GM10847 (cell line): ENCODE measurements around the gene RHBDF2.

Experiments used
- POLR2A ChIP-seq: IDR thresholded peaks from 2 replicates; pipeline ENCODE4 v1.6.1; 2011; ENCODE audit not compliant: insufficient read length; ENCODE audit errors: extremely low read depth

Gene RHBDF2

DNA sequence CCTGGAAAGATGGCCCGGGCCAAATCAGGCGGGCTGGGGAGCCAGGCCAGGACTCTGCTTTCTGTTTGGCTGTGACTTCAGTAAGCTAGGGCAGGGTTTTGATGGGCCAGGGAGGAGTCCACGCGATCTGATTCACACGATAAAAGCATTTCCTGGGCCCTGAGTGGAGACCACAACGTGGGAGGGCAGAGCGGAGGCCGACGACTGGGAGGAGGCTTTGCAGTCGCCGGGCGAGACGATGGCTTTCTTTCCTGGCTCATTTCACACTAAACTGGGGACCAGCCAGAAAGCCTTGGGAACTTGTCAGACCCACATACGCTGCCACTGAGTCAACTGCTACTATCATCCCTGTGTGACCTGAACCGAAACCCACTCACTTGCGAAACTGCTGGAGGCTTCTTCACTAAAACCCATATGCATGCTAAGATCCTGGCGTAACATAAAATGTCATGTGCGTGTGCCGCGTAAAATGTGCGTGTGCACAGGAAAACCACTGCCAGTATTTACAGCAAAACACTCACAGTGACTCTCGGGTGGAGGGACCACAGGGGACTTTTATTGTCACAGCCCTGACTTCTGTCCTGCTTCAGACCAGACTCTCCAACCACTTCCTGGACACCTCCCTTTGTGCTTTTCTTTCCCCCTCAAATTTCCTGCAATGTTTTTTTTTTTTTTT, 14.2 kb upstream of the RHBDF2 start:
- TF ChIP-seq POLR2A, result no peak

- no peak for TF ChIP-seq POLR2A
These were observed 12.1 kb upstream of the RHBDF2 start for GRCh38 chr17:76513306-76513692.

- no peak for TF ChIP-seq POLR2A
These were observed 11.4 kb upstream of the RHBDF2 start for GRCh38 chr17:76512366-76513305.

DNA sequence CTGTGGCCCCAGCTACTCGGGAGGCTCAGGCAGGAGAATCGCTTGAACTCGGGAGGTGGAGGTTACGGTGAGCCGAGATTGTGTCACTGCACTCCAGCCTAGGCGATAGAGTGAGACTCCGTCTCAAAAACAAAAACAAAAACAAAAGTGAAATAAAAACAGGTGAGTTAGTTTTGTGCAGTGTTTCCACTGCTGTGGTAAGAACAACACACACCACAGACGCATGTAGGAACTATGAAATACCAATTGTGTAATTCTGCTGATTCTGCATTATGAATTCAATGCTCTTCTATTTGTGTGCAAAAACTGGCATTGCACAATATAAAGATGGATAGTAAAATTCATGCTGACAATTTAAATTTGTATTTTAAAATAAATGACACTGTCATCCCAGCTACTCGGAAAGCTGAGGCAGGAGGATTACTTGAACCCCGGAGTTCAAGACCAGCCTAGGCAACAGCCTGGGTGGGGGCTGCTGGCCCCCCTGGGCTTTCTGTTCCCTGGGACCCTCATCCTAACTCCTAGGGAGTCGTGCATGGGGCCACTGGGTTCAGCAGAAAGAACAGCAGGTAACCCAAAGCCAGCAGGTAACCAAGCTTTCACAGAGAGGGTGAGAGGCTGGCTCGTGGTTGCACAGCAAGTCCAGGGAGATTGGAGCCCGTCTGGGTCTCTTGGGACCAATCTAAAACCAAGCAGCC, 10.6 kb upstream of the RHBDF2 start:
- no peak for TF ChIP-seq POLR2A

DNA sequence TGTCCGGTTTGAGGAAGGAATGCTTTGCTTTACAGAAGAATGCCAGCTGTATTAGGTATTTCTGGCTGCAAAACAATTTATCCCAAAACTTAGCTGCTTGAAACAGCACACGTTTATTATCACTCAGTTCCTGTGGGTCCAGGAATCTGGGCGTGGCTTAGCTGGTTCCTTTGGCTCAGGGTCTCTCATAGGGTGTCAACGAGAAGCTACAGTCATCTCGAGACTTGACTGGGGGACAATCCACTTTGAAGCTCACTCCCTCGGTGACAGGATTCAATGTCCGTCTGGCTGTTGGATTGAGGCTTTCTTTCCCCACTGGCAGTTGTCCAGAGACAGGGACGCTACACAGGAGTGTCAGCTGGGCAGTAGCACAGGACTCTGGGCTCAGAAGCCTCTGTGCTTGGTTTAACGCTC, 9.6 kb upstream of the RHBDF2 start:
- no peak for TF ChIP-seq POLR2A

DNA sequence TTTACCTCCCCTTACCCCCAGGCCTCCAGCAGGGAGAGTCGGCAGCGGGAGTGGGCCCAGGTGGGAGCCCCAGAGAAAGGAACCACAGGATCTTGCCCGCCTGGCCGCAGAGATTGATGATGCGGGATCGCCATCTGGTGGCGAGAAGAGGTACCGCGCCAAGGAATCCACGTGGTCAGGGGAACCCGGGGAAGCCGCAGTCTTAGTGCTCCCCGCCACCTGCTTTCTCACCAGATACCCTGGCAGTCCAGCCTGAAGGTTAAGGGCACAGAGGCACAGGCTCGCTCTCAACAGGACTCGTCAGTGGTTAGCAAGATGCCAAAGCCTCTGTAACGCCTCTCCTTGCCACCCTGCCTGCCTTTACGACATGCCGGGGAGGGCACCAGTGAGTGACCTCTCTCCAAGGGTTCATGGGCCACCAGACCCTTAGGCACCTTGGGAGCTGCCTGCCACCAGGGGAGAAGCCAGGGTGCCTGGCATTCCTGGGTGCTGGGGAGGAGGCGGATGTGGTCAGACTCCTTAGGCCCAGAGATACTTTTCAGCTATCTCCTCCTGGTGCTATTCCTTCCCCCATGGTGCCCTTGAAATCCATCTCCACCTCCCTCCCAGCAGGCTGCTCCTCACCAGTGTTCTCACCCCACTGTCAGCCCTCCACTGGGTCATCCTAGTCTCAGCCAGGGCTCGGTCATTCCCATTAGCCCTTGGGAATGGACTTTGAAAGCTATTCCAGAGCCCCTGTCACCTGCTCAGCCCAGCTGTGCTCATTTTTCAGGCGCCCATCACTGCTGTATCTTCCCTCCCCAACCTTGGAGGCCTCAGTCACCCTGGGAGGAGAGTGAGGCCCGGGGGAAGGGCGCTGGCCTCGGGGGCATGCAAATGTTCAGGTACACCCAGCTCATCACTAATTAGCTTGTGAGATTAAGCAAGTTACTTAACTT, 5.5 kb upstream of the RHBDF2 start:
- TF ChIP-seq POLR2A, result no peak

DNA sequence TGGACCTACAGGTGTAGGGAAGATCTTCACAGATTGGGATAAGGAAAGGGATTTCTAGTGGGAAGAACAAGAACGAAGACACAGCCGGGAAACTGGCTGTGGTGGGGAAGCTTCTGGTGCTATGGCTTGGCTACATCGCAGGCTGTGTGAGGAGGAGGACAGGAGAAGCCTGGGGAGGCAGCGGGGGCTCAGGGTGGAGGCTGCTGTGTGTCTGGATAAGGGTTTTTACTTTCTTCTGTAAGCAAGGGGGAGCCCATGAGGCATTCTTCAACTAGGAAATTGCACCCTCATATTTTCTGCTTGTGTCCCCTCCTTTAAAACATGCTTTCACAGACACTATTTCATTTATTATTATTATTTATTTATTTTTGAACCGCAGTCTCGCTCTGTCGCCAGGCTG, 2.9 kb upstream of the RHBDF2 start:
- TF ChIP-seq POLR2A, result no peak

DNA sequence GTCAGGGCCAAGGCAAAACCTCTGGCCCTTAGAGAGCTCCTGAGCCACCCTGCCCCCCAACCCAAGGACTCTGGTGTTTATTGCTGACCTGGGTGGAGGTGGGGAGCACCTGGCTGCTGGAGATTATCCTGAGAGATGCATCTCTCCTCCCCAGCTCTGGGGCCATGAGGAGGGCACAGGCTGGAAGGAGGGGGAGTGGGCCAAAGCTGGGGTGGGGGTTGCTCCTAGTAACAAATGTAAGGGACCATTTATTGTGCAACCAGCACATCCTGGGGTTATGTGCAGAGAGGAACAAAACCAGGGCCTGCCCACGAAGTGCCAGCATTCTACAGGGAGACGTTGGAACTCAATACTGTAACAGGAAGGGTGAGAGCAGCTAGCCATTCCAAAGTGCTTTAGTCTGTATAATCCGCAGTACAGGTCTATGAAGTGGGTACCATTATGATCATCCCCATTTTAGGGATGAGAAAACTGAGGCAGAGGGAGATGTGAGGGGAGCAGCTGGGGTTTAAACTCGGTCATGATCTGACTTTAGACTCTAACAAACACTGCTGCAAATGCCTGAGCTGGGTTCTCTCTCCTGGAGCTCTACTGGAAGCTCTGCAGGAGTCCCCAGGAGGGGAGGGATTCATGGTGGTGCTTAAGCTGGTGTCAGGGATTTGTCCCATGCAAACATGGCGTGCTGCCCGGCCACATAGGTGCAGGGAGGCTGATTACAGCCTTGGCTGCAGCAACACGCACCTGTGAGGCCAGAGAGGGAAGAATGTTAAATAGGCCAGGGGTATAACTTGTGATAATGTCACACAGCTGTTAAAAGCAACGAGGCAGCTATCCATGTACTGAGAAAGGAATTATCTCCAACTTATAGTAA, 1.4 kb upstream of the RHBDF2 start:
- TF ChIP-seq POLR2A, result no peak

DNA sequence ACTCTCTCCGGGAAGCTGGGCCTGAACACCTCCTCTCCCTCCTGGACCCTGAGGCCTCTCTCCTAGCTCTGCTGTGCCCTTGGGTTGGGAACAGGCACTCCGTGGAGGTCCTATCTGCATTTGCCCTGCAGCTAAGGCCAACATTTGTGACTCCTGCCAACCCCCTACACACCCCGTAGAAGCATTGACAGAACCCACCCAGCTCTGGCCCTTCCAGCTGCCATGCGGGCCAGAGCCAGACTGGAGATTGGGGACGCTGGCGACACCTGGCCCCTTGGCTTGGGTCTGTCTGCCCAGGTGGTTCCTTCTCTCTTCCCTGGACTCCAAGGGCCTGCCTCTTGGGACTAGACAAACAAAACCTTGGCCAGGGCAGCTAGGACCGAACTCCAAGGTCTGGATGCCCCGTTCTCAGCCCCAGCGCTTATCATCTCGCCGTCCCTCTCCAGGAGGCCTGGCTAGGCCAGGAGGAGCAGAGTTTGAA, 644 bp upstream of the RHBDF2 start:
- TF ChIP-seq POLR2A, result no peak

DNA sequence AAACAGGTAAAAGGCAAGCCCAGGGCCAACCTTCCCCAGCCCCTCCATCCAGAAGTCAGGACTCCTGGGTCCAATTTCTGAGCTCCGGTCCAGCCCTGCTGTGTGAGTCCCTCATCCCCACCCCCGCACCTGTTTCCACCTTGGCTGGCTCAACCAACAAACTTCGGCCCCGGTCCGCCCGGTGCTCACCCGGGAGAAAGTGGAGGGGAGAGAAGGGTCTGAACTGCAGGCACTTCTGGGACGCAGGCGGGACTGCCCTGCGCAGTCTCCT, 541 bp downstream of the RHBDF2 start:
- no peak for TF ChIP-seq POLR2A

GRCh38 chr17:76500074-76500746, 1.0 kb downstream of the RHBDF2 start:
- no peak for TF ChIP-seq POLR2A

DNA sequence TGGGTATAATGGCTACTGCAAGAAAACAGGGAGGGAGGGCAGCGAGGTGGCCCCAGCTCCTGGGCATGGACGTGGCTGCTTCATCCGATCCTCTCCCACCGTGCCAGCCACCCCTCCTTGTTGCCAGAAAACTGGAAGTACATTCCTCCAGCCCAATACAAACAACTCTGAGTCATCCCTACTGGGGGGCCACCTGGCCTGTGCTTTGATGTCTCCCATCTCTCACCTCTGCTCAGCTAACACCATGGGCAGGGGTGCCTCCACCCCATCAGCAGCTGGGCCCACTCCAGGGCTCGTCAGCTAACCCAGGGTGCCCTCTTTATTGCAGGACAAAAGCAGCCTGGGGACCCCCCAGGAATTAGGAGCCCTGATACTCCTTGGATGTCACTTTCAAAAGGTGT, 2.0 kb downstream of the RHBDF2 start:
- no peak for TF ChIP-seq POLR2A

- no peak for TF ChIP-seq POLR2A
These were observed 2.4 kb downstream of the RHBDF2 start for GRCh38 chr17:76498876-76499251.

DNA sequence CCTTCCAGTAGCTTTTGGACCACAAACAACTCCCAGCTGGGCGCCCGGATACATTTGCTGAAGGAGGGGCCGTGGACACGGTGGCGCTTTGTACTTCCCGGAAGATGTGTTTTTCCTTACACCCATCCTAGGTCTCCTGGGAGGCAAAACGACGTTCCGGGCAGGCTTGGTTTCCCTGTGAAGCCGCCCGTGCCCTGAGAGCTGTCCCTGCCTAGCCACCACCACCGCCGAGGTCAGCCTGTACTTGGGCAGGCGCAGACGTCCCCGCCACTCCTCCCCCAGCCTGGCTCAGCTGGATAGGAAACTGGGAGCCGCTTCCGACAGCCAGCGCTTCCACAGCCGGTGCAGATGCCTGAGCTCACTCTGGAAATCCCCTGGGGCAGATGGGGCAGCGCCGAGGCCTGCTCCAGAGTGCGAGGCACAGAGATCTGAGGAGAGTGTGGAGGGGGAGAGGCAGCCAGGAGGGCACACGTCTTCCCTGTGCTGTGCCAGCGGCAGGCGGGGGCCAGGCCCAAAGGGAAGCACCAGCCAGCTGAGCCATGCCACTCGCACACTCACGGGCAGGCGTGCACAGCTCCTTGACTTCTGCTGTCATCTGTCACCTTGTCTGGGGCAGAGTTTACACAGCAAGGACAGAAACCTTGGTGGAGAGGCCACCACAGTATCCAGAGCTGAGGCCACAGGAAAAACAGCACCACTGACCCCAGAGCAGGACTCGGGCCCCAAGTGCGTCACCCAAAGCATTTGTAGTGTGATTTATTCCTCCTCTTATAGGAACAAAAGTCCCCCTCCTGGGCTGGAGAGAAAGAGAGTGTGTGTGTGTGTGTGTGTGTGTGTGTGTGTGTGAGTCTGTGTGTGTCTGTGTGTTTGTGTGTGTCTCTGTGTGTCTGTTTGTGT, 3.0 kb downstream of the RHBDF2 start:
- TF ChIP-seq POLR2A, result no peak
